K562 (cell line): ENCODE data around the gene FGD1. TPM values are rescaled to one million over a fixed set of nuclear protein-coding genes. Genes with fewer than 3 reads are reported as not detected.

Experiments
- BRD4 ChIP-seq: fragments of 200-600 bp; sonication (generic); IDR thresholded peaks from 2 replicates; pipeline ENCODE4 v1.6.1; 2017; ENCODE audit warnings: inconsistent platforms
- ETV1 ChIP-seq: fragments of 450-650 bp; conservative IDR thresholded peaks from 2 replicates; pipeline ENCODE4 v1.6.1; 2016; ENCODE audit warnings: missing genetic modification characterization, control low read depth, low read depth, missing compliant biosample characterization
- FOXJ3 ChIP-seq: sonication (generic); formaldehyde crosslinking; IDR thresholded peaks from 2 replicates; pipeline ENCODE4 v1.4.0; 2020; ENCODE audit warnings: mild to moderate bottlenecking, missing genetic modification reagents
- FOXK2 ChIP-seq, 2 experiments: fragments of 450-650 bp; IDR thresholded peaks in 1 of 2; conservative IDR thresholded peaks in 1 of 2; 2 replicates each; pipeline ENCODE4 v1.6.1; 2016; ENCODE audit warnings: low read depth in 2 of 2, mild to moderate bottlenecking in 1 of 2
- GABPA ChIP-seq: fragments of 200-800 bp; sonication (Bioruptor generic); conservative IDR thresholded peaks from 2 replicates; pipeline ENCODE4 v1.6.1; 2016; ENCODE audit warnings: low read depth, missing genetic modification characterization, missing compliant biosample characterization
- MAX ChIP-seq: sonication (generic); formaldehyde crosslinking; IDR thresholded peaks from 2 replicates; pipeline ENCODE4 v1.9.0; 2022; ENCODE audit warnings: mild to moderate bottlenecking, missing genetic modification reagents
- NRF1 ChIP-seq, 2 experiments: fragments of 450-650 bp; IDR thresholded peaks in 1 of 2; conservative IDR thresholded peaks in 1 of 2; 2 replicates each; pipeline ENCODE4 v1.6.1; 2014; ENCODE audit warnings: mild to moderate bottlenecking in 2 of 2
- SIX5 ChIP-seq, 2 experiments: IDR thresholded peaks; 2 replicates each; pipeline ENCODE4 v1.6.1; 2011; ENCODE audit warnings: low read length in 2 of 2, borderline replicate concordance in 1 of 2, low read depth in 1 of 2, mild to moderate bottlenecking in 1 of 2, moderate library complexity in 1 of 2; ENCODE audit not compliant: insufficient read depth in 1 of 2
- SRF ChIP-seq, 2 experiments: fragments of 250-450, 450-650 bp in 1 of 2; sonication (Bioruptor Pico) in 1 of 2; sonication (generic) in 1 of 2; formaldehyde crosslinking; IDR thresholded peaks; 2 replicates each; pipeline versions ENCODE4 v1.5.0 to v1.5.1; 2020 to 2022; ENCODE audit warnings: mild to moderate bottlenecking in 1 of 2, missing genetic modification reagents in 1 of 2
- SUPT5H ChIP-seq: fragments of 450-650 bp; IDR thresholded peaks from 2 replicates; pipeline ENCODE4 v1.6.1; 2016
- ZFP91 ChIP-seq: sonication (generic); formaldehyde crosslinking; IDR thresholded peaks from 2 replicates; pipeline ENCODE4 v1.8.0; 2022; ENCODE audit warnings: mild to moderate bottlenecking, missing genetic modification reagents
- ZKSCAN8 ChIP-seq: fragments of 200-800 bp; sonication (Bioruptor generic); IDR thresholded peaks from 2 replicates; pipeline ENCODE4 v1.6.1; 2016; ENCODE audit warnings: missing genetic modification characterization, missing compliant biosample characterization
- polyA plus RNA-seq, 8 experiments: library from polyadenylated mRNA; depleted of rRNA in 4 of 8; stranded (reverse) in 5 of 8; unstranded in 3 of 8; fragments of >200 nt; fragmentation: Nextera tagmentation in 2 of 8; fragmentation: Illumina TruSeq in 1 of 8; extraction: Ambion mirVana in 2 of 8; extraction: Trizol in 1 of 8; gene quantifications; 2 replicates each; pipeline versions ENCODE4 v1.2.1 to v1.2.3, GENCODE V29; 2011 to 2014; ENCODE audit warnings: inconsistent platforms in 1 of 8, missing spikeins in 1 of 8
- total RNA-seq, 7 experiments: library from RNA; depleted of rRNA in 6 of 7; stranded (reverse); fragments of >200 nt in 6 of 7; fragmentation: Illumina TruSeq in 2 of 7; extraction: Trizol in 2 of 7; gene quantifications; 2 replicates each; pipeline versions ENCODE4 v1.2.1 to v1.2.3, GENCODE V29; 2011 to 2021; ENCODE audit warnings: low replicate concordance in 1 of 7
- TF ChIP-seq, protein P1 (sequence below): sonication (generic); formaldehyde crosslinking; IDR thresholded peaks from 2 replicates; pipeline ENCODE4 v1.8.0; 2022; ENCODE audit warnings: mild to moderate bottlenecking, missing genetic modification reagents
- TF ChIP-seq, protein P2 (sequence below), 3 experiments: fragments of 200-800 bp in 1 of 3; fragments of 250-450 bp in 1 of 3; fragments of 450-650 bp in 1 of 3; sonication (Bioruptor Pico) in 1 of 3; sonication (Bioruptor generic) in 1 of 3; formaldehyde crosslinking in 1 of 3; IDR thresholded peaks; 2 replicates each; pipeline versions ENCODE4 v1.6.1 to v1.8.0; 2016 to 2022; ENCODE audit warnings: mild to moderate bottlenecking in 2 of 3, missing genetic modification characterization in 2 of 3, missing compliant biosample characterization in 1 of 3, moderate library complexity in 1 of 3

FGD1 gene
- total and polyA plus RNA-seq, 9 of the 15 experiments (the other 6 are each of a cell fraction or from before 2014, with no cell fraction given) = 0.01 to 0.09 (median 0.04) TPM; not detected in 2

- TF ChIP-seq, protein P1, sequence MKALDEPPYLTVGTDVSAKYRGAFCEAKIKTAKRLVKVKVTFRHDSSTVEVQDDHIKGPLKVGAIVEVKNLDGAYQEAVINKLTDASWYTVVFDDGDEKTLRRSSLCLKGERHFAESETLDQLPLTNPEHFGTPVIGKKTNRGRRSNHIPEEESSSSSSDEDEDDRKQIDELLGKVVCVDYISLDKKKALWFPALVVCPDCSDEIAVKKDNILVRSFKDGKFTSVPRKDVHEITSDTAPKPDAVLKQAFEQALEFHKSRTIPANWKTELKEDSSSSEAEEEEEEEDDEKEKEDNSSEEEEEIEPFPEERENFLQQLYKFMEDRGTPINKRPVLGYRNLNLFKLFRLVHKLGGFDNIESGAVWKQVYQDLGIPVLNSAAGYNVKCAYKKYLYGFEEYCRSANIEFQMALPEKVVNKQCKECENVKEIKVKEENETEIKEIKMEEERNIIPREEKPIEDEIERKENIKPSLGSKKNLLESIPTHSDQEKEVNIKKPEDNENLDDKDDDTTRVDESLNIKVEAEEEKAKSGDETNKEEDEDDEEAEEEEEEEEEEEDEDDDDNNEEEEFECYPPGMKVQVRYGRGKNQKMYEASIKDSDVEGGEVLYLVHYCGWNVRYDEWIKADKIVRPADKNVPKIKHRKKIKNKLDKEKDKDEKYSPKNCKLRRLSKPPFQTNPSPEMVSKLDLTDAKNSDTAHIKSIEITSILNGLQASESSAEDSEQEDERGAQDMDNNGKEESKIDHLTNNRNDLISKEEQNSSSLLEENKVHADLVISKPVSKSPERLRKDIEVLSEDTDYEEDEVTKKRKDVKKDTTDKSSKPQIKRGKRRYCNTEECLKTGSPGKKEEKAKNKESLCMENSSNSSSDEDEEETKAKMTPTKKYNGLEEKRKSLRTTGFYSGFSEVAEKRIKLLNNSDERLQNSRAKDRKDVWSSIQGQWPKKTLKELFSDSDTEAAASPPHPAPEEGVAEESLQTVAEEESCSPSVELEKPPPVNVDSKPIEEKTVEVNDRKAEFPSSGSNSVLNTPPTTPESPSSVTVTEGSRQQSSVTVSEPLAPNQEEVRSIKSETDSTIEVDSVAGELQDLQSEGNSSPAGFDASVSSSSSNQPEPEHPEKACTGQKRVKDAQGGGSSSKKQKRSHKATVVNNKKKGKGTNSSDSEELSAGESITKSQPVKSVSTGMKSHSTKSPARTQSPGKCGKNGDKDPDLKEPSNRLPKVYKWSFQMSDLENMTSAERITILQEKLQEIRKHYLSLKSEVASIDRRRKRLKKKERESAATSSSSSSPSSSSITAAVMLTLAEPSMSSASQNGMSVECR (CRISPR knock-in tag) = peak; percentile 21; the same call in 1 of the 2 replicates
- TF ChIP-seq ZKSCAN8 (CRISPR knock-in tag) = no peak
- TF ChIP-seq GABPA (tag) = peak; percentile 76
- no peak for TF ChIP-seq FOXJ3
- TF ChIP-seq, protein P2, sequence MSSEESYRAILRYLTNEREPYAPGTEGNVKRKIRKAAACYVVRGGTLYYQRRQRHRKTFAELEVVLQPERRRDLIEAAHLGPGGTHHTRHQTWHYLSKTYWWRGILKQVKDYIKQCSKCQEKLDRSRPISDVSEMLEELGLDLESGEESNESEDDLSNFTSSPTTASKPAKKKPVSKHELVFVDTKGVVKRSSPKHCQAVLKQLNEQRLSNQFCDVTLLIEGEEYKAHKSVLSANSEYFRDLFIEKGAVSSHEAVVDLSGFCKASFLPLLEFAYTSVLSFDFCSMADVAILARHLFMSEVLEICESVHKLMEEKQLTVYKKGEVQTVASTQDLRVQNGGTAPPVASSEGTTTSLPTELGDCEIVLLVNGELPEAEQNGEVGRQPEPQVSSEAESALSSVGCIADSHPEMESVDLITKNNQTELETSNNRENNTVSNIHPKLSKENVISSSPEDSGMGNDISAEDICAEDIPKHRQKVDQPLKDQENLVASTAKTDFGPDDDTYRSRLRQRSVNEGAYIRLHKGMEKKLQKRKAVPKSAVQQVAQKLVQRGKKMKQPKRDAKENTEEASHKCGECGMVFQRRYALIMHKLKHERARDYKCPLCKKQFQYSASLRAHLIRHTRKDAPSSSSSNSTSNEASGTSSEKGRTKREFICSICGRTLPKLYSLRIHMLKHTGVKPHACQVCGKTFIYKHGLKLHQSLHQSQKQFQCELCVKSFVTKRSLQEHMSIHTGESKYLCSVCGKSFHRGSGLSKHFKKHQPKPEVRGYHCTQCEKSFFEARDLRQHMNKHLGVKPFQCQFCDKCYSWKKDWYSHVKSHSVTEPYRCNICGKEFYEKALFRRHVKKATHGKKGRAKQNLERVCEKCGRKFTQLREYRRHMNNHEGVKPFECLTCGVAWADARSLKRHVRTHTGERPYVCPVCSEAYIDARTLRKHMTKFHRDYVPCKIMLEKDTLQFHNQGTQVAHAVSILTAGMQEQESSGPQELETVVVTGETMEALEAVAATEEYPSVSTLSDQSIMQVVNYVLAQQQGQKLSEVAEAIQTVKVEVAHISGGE (CRISPR knock-in tag; IDR thresholded peaks at IDR 0.05) = peak; percentile 30 to 60 (median 50); a peak in 3 of 6 replicates
- peak in 1 of 2 experiments; percentile 49; a peak in 2 of 4 replicates for TF ChIP-seq NRF1 (conservative IDR thresholded peaks at IDR 0.05 in 1 of 2, IDR thresholded peaks at IDR 0.05 in 1 of 2)
- TF ChIP-seq BRD4 = no peak
- 0 out of 2 replicates have a peak, but pooled peaks have one; percentile 24 for TF ChIP-seq ZFP91 (CRISPR knock-in tag)
- no peak for TF ChIP-seq SIX5 (IDR thresholded peaks at IDR 0.05; ENCODE audit: borderline replicate concordance in 1 of 2, insufficient read depth in 1 of 2, low read depth in 1 of 2, low read length in 2 of 2)
- TF ChIP-seq ETV1 (tag) = peak; percentile 84
- peak; percentile 40 to 79; a peak in 3 of 4 replicates for TF ChIP-seq FOXK2 (conservative IDR thresholded peaks at IDR 0.05 in 1 of 2, IDR thresholded peaks at IDR 0.05 in 1 of 2; ENCODE audit: low read depth in 2 of 2)
- TF ChIP-seq SRF (CRISPR knock-in tag; IDR thresholded peaks at IDR 0.05) = no peak
- 0 out of 2 replicates have a peak, but pooled peaks have one; percentile 45 for TF ChIP-seq MAX (CRISPR knock-in tag)
- peak; percentile 73 for TF ChIP-seq SUPT5H
These were observed 34.4 kb upstream of the FGD1 start (continued) for GRCh38 chrX:54530357-54530900.
